HEK293 (cell line): ENCODE measurements around the gene SWAP70.

Source experiments
- CTCF ChIA-PET: fragments of 350-600 bp; formaldehyde crosslinking; extraction: SDS; loops from one replicate; lab custom pipeline; 2021; ENCODE audit warnings: antibody characterized with exemption; lab: Yijun Ruan, JAX
- POLR2A ChIA-PET: fragments of 300-600 bp; formaldehyde crosslinking; extraction: SDS; loops from one replicate; lab custom pipeline; 2020; ENCODE audit warnings: antibody characterized with exemption, inconsistent platforms; lab: Yijun Ruan, JAX
- H3K27ac ChIP-seq: fragments of 200-500 bp; sonication (Bioruptor generic); 2 replicates; pipeline ENCODE4 v1.5.1; 2014; ENCODE audit warnings: low read depth, low read length, control low read depth, inconsistent platforms; ENCODE audit errors: extremely low read depth
- H3K36me3 ChIP-seq, 2 experiments: fragments of 200-500 bp in 1 of 2; sonication (Bioruptor generic) in 1 of 2; 1 replicate in 1 of 2; 2 replicates in 1 of 2; pipeline ENCODE4 v1.5.1; 2014 to 2017; ENCODE audit warnings: inconsistent platforms in 2 of 2, low read length in 2 of 2; ENCODE audit not compliant: control insufficient read depth in 2 of 2, insufficient read depth in 1 of 2
- H3K4me1 ChIP-seq: fragments of 200-500 bp; sonication (Bioruptor generic); 2 replicates; pipeline ENCODE4 v1.5.1; 2014; ENCODE audit warnings: mild to moderate bottlenecking, low read length, inconsistent platforms; ENCODE audit not compliant: control insufficient read depth, insufficient read depth
- H3K4me3 ChIP-seq: 2 replicates; pipeline ENCODE4 v1.5.1; 2011; ENCODE audit warnings: low read depth, mild to moderate bottlenecking, control low read depth, low read length, moderate library complexity
- H3K9me3 ChIP-seq: fragments of 200-500 bp; sonication (Bioruptor generic); 2 replicates; pipeline ENCODE4 v1.5.1; 2014; ENCODE audit warnings: low read depth, low read length, inconsistent platforms; ENCODE audit not compliant: control insufficient read depth, insufficient read depth
- BCL11A ChIP-seq: fragments of 450-650 bp; formaldehyde crosslinking; IDR thresholded peaks from 2 replicates; pipeline ENCODE4 v1.5.1; 2016; ENCODE audit warnings: low read depth, missing biosample characterization, missing genetic modification characterization
- BCL11B ChIP-seq: fragments of 450-650 bp; formaldehyde crosslinking; IDR thresholded peaks from 2 replicates; pipeline ENCODE4 v1.5.1; 2016; ENCODE audit warnings: low read depth, missing biosample characterization, missing genetic modification characterization
- GLI2 ChIP-seq: fragments of 450-650 bp; formaldehyde crosslinking; IDR thresholded peaks from 2 replicates; pipeline ENCODE4; 2017; ENCODE audit warnings: missing biosample characterization, missing genetic modification characterization, low read depth, borderline replicate concordance
- KLF10 ChIP-seq: fragments of 450-650 bp; IDR thresholded peaks from 2 replicates; pipeline ENCODE4 v1.5.1; 2018; ENCODE audit warnings: missing biosample characterization, mild to moderate bottlenecking, missing genetic modification characterization
- KLF8 ChIP-seq: fragments of 450-650 bp; formaldehyde crosslinking; IDR thresholded peaks from 2 replicates; pipeline ENCODE4 v1.5.1; 2016; ENCODE audit warnings: missing biosample characterization, missing genetic modification characterization
- KLF9 ChIP-seq: fragments of 450-650 bp; formaldehyde crosslinking; IDR thresholded peaks from 2 replicates; pipeline ENCODE4 v1.5.1; 2016; ENCODE audit warnings: missing biosample characterization, missing genetic modification characterization, low read depth
- ZFP37 ChIP-seq: fragments of 450-650 bp; formaldehyde crosslinking; IDR thresholded peaks from 2 replicates; pipeline ENCODE4 v1.5.1; 2016; ENCODE audit warnings: missing biosample characterization, missing genetic modification characterization
- ZNF169 ChIP-seq: fragments of 450-650 bp; formaldehyde crosslinking; IDR thresholded peaks from 2 replicates; pipeline ENCODE4 v1.5.1; 2016; ENCODE audit warnings: missing biosample characterization, missing genetic modification characterization
- ZNF2 ChIP-seq: fragments of 450-650 bp; formaldehyde crosslinking; IDR thresholded peaks from 2 replicates; pipeline ENCODE4 v1.5.1; 2016; ENCODE audit warnings: missing biosample characterization, missing genetic modification characterization
- ZNF223 ChIP-seq: fragments of 450-650 bp; formaldehyde crosslinking; IDR thresholded peaks from 2 replicates; pipeline ENCODE4 v1.5.1; 2016; ENCODE audit warnings: missing biosample characterization, missing genetic modification characterization
- ZNF23 ChIP-seq: fragments of 450-650 bp; formaldehyde crosslinking; IDR thresholded peaks from 2 replicates; pipeline ENCODE4 v1.5.1; 2016; ENCODE audit warnings: missing biosample characterization, missing genetic modification characterization, borderline replicate concordance
- ZNF366 ChIP-seq: fragments of 450-650 bp; formaldehyde crosslinking; conservative IDR thresholded peaks from 2 replicates; pipeline ENCODE4 v1.5.1; 2016; ENCODE audit warnings: missing biosample characterization, missing genetic modification characterization
- ZNF521 ChIP-seq: fragments of 450-650 bp; formaldehyde crosslinking; IDR thresholded peaks from 2 replicates; pipeline ENCODE4 v1.5.1; 2017; ENCODE audit warnings: missing biosample characterization, mild to moderate bottlenecking, missing genetic modification characterization
- ZNF549 ChIP-seq: fragments of 450-650 bp; IDR thresholded peaks from 2 replicates; pipeline ENCODE4 v1.5.1; 2018; ENCODE audit warnings: missing biosample characterization, missing genetic modification characterization, mild to moderate bottlenecking, inconsistent platforms, moderate library complexity
- ZNF707 ChIP-seq: fragments of 450-650 bp; formaldehyde crosslinking; IDR thresholded peaks from 2 replicates; pipeline ENCODE4 v1.5.1; 2016; ENCODE audit warnings: missing biosample characterization, missing genetic modification characterization
- ZSCAN23 ChIP-seq: fragments of 450-650 bp; formaldehyde crosslinking; IDR thresholded peaks from 2 replicates; pipeline ENCODE4 v1.5.1; 2016; ENCODE audit warnings: missing biosample characterization, missing genetic modification characterization
- ZSCAN30 ChIP-seq: fragments of 450-650 bp; IDR thresholded peaks from 2 replicates; pipeline ENCODE4 v1.5.1; 2018; ENCODE audit warnings: missing biosample characterization, mild to moderate bottlenecking, missing genetic modification characterization, moderate library complexity
- TF ChIP-seq, protein P1 (sequence below): fragments of 450-650 bp; formaldehyde crosslinking; IDR thresholded peaks from 2 replicates; pipeline ENCODE4 v1.5.1; 2016; ENCODE audit warnings: missing biosample characterization, missing genetic modification characterization
- TF ChIP-seq, protein P2 (sequence below): fragments of 450-650 bp; formaldehyde crosslinking; IDR thresholded peaks from 2 replicates; pipeline ENCODE4 v1.5.1; 2016; ENCODE audit warnings: missing biosample characterization, missing genetic modification characterization

SWAP70 gene

DNA sequence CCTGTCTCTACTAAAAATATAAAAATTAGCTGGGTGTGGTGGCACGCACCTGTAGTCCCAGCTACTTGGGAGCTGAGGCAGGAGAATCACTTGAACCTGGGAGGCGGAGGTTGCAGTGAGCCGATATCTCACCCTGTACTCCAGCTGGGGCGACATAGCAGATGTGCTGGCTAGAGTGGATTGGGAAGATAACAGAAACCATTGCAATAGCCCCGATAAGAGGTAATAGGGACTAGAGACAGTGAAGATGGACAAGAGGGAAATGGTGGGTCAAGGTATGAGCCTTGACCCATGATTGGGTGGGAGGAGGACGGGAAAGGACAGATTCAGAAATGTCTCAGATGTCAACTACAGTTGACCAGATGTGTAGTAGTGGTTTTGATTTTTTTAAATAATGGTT, 6.1 kb downstream of the SWAP70 start:
- CTCF ChIA-PET, result interaction anchor here (1.1 kb wide), 1 partner anchor 36 kb away, joined by 3 read pairs; no protein-coding TSS in a partner anchor
- Histone ChIP-seq H3K4me1 (no peaks in the 10 kb centered on the region), H3K4me3 (no peak overlapping the region), H3K27ac (no peak overlapping the region), H3K36me3 (no peaks in the 10 kb centered on the region), H3K9me3 (no peaks in the 10 kb centered on the region)
- POLR2A ChIA-PET, result no interaction called here
- no peak for TF ChIP-seq KLF9 (tag by site-specific recombination)

DNA sequence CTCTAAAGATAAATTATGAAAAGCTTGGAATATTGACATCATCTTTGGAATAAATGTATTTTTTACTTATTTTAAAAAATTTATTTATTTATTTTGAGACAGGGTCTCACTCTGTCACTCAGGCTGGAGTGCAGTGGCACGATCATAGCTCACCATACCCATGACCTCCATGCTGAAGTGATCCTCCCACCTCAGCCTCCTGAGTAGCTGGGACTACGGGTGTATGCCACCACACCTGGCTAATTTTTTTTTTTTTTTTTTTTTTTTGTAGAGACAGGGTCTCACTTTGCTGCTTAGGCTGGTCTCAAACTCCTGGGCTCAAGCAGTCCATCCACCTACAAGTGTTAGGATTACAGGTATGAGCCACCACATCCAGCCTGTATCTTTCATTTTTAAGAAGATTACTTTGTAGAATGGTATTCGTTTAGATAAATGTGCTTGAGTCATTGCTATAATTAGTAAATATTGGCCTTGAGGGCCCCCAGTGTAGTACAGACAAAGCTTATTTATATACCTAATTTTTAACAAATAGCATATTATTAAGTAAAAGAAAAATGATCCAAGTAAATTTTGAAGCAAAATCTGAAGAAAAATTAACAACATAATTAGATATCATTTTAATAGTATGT, 8.5 kb downstream of the SWAP70 start:
- H3K9me3 ChIP-seq, result no peaks in the 10 kb centered on the region
- H3K4me3 ChIP-seq, result no peak overlapping the region
- H3K27ac ChIP-seq, result no peak overlapping the region
- CTCF ChIA-PET, result interaction anchor here (0.7 to 0.8 kb wide), 2 partner anchors 18 to 58 kb away, joined by 3 read pairs; no protein-coding TSS in a partner anchor
- no peak for TF ChIP-seq BCL11A (tag by site-specific recombination)
- TF ChIP-seq, protein P1, sequence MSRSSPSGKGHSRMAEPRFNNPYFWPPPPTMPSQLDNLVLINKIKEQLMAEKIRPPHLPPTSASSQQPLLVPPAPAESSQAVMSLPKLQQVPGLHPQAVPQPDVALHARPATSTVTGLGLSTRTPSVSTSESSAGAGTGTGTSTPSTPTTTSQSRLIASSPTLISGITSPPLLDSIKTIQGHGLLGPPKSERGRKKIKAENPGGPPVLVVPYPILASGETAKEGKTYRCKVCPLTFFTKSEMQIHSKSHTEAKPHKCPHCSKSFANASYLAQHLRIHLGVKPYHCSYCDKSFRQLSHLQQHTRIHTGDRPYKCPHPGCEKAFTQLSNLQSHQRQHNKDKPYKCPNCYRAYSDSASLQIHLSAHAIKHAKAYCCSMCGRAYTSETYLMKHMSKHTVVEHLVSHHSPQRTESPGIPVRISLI, result no peak
- TF ChIP-seq, protein P2, sequence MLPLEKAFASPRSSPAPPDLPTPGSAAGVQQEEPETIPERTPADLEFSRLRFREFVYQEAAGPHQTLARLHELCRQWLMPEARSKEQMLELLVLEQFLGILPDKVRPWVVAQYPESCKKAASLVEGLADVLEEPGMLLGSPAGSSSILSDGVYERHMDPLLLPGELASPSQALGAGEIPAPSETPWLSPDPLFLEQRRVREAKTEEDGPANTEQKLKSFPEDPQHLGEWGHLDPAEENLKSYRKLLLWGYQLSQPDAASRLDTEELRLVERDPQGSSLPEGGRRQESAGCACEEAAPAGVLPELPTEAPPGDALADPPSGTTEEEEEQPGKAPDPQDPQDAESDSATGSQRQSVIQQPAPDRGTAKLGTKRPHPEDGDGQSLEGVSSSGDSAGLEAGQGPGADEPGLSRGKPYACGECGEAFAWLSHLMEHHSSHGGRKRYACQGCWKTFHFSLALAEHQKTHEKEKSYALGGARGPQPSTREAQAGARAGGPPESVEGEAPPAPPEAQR (tag by site-specific recombination), result no peak
- TF ChIP-seq KLF10 (tag by site-specific recombination), result no peak
- TF ChIP-seq ZNF223, result no peak
- no peak for TF ChIP-seq BCL11B
- TF ChIP-seq ZNF707 (tag by site-specific recombination), result no peak
- no peak for TF ChIP-seq ZNF521 (tag by site-specific recombination)
- no peak for TF ChIP-seq ZSCAN23 (tag by site-specific recombination)
- no peak for TF ChIP-seq ZNF549 (tag by site-specific recombination)
- no peak for TF ChIP-seq ZFP37 (tag by site-specific recombination)
- no peak for TF ChIP-seq GLI2
- no peak for TF ChIP-seq ZNF23 (tag by site-specific recombination)
- TF ChIP-seq, all 188 proteins: peak for 0
- H3K4me1 ChIP-seq, result no peaks in the 10 kb centered on the region
- H3K36me3 ChIP-seq, result no peaks in the 10 kb centered on the region
- POLR2A ChIA-PET, result interaction anchor here (0.6 to 1.0 kb wide), 2 partner anchors 18 to 46 kb away, joined by 4 read pairs; no protein-coding TSS in a partner anchor

DNA sequence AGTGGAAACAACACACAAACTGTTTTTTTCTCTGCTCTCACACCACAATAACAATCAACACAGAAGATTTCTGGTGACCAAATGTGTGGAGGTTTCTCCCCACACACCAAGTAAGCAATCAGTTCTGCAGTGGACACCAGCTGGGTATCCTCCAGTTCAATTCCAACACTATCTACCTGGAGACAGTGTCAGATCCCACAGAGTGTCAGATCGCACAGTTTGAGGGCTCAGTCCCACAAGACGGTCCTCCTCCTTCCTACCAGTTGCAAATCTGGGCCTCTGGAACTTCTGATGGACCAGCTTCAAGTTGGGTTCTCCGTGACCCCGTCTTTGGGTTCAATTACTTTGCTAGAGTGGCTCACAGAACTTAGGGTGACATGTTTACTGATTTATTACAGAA, 9.0 kb downstream of the SWAP70 start:
- POLR2A ChIA-PET, result interaction anchor here (1.0 kb wide), 1 partner anchor 45 kb away, joined by 4 read pairs; no protein-coding TSS in a partner anchor

More for the DNA sequence above, 9.0 kb downstream of the SWAP70 start:
- no peak for TF ChIP-seq ZSCAN30 (tag by site-specific recombination)
- no peak for TF ChIP-seq KLF8 (tag by site-specific recombination)
- no peak for TF ChIP-seq ZNF223
- no peak for TF ChIP-seq ZNF2 (tag by site-specific recombination)
- TF ChIP-seq ZNF366 (tag by site-specific recombination), result no peak
- no peak for TF ChIP-seq KLF10 (tag by site-specific recombination)
- no peak for TF ChIP-seq ZNF521 (tag by site-specific recombination)
- TF ChIP-seq ZNF169 (tag by site-specific recombination), result no peak
- CTCF ChIA-PET, result interaction anchor here (0.8 kb wide), 1 partner anchor 59 kb away, joined by 3 read pairs; no protein-coding TSS in a partner anchor
- Histone ChIP-seq H3K4me3 (no peak overlapping the region), H3K27ac (no peak overlapping the region), H3K36me3 (no peaks in the 10 kb centered on the region), H3K9me3 (no peaks in the 10 kb centered on the region), H3K4me1 (no peaks in the 10 kb centered on the region)
